ENCODE measurements around the gene FIGN.

DNA sequence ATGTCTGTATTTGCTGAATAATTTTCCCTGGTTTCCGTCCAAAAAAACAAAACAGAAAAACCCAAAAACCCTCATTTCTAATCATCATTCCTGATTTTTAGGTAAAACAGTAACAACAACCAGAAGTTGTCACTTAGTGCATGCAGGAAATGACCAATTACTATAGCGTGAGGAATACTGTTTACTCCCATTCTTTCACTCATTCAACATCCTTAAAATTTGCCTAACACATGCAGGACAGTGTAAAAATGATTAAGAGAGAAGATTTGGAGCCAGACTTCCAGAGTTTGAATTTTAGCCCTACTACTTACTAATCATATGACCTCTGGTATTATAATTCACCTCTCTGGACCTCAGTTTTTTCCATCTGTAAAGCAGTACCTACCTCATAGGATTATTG lies 83.1 kb downstream of the FIGN start:
- TF ChIP-seq CTCF (IDR thresholded peaks at IDR 0.05; ENCODE audit: borderline replicate concordance, extremely low read depth, low read length, poor library complexity, severe bottlenecking) (no peak), EZH2 (IDR thresholded peaks at IDR 0.05; ENCODE audit: borderline replicate concordance, low read depth, low read length, severe bottlenecking) (no peak)

Measured in DND-41 (cell line).